ENCODE data around the gene TFIP11.

The TFIP11 gene

DNA sequence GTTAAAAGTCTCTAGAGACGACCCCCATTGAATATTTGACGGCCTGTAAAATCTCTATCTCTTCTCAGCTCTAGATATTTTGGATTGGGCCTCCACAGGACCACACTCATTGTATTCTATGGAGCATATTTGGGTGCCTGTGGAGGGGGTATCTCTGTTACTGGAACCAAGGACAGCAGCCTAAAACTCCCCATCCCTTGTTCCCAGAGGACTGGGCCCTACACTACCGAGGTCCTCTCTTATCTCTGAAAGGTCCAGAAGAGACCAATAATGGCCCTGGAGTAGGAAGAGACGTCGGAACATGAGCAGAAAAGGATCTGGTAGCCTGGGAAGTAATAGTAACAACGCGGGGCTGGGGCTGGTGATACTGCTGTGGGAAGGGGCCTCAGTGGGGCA lies 29.2 kb downstream of the TFIP11 start:
- Histone ChIP-seq H3K4me3 (peak overlapping the region; percentile 90), H3K36me3 (peaks cover 4% of the 10 kb centered on the region), H3K27me3 (no peaks in the 10 kb centered on the region), H4K20me1 (no peaks in the 10 kb centered on the region), H3K4me2 (peak overlapping the region; percentile 94), H3K27ac (peak overlapping the region; percentile 98), H3K9me3 (no peaks in the 10 kb centered on the region), H3K4me1 (peaks cover 44% of the 10 kb centered on the region), H3K9ac (peak overlapping the region; percentile 100)
- no peak for TF ChIP-seq Cebpa-rat (IDR thresholded peaks at IDR 0.05)

- Histone ChIP-seq H3K4me3 (peak overlapping the region; percentile 90), H3K9me3 (no peaks in the 10 kb centered on the region), H3K27ac (peak overlapping the region; percentile 98), H3K36me3 (peaks cover 13% of the 10 kb centered on the region), H3K27me3 (no peaks in the 10 kb centered on the region), H3K4me2 (peak overlapping the region; percentile 94), H3K9ac (peak overlapping the region; percentile 100), H3K4me1 (peaks cover 36% of the 10 kb centered on the region), H4K20me1 (no peaks in the 10 kb centered on the region)
- no peak for TF ChIP-seq Cebpa-rat (IDR thresholded peaks at IDR 0.05)
These were observed 30.1 kb downstream of the TFIP11 start for GRCh38 chr22:26482161-26482560.

DNA sequence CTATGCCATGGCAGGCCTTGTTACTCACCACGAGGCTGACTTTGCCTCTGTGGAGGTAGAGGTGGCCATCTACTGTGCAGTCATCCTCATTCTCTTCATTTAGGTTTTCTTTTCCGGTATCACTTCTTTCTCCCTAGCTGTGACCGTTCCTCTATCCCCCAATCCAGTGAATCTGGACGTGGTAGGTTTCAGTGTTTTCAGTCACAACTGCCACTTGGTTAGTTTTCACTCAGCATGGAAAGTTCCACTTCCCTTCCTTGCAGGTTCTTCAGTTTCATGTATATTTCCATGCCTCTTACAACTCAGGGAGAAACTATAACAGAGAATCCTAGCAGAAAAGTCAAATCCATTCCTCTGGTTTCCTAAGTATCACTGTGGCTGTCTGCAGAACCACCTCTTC lies 30.6 kb downstream of the TFIP11 start:
- Histone ChIP-seq H3K9ac (peak overlapping the region; percentile 100), H3K4me1 (peaks cover 31% of the 10 kb centered on the region), H3K9me3 (no peaks in the 10 kb centered on the region), H4K20me1 (no peaks in the 10 kb centered on the region), H3K4me3 (peak overlapping the region; percentile 90), H3K27me3 (no peaks in the 10 kb centered on the region), H3K4me2 (peak overlapping the region; percentile 94), H3K27ac (peak overlapping the region; percentile 98), H3K36me3 (peaks cover 17% of the 10 kb centered on the region)
- no peak for TF ChIP-seq Cebpa-rat (IDR thresholded peaks at IDR 0.05)

GRCh38 chr22:26481112-26481693 lies 31.1 kb downstream of the TFIP11 start:
- Histone ChIP-seq H3K27ac (peak overlapping the region; percentile 98), H3K4me1 (peaks cover 26% of the 10 kb centered on the region), H4K20me1 (no peaks in the 10 kb centered on the region), H3K9me3 (no peaks in the 10 kb centered on the region), H3K36me3 (peaks cover 22% of the 10 kb centered on the region), H3K4me2 (peak overlapping the region; percentile 94), H3K9ac (peak overlapping the region; percentile 100), H3K27me3 (no peaks in the 10 kb centered on the region), H3K4me3 (peak overlapping the region; percentile 90)
- TF ChIP-seq Cebpa-rat (IDR thresholded peaks at IDR 0.05), result no peak

DNA sequence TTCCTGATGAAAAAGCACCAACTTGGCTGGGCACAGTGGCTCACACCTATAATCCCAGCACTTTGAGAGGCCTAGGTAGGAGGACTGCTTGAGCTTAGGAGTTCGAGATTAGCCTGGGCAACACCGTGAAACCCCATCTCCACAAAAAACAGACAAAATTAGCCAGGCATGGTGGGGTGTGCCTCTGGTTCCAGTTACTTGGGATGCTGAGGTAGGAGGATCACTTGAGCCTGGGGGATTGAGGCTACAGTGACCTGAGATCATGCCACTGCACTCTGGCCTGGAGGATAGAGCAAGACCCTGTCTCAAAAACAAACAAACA lies 31.7 kb downstream of the TFIP11 start:
- peak overlapping the region; percentile 94 for H3K4me2 ChIP-seq

DNA sequence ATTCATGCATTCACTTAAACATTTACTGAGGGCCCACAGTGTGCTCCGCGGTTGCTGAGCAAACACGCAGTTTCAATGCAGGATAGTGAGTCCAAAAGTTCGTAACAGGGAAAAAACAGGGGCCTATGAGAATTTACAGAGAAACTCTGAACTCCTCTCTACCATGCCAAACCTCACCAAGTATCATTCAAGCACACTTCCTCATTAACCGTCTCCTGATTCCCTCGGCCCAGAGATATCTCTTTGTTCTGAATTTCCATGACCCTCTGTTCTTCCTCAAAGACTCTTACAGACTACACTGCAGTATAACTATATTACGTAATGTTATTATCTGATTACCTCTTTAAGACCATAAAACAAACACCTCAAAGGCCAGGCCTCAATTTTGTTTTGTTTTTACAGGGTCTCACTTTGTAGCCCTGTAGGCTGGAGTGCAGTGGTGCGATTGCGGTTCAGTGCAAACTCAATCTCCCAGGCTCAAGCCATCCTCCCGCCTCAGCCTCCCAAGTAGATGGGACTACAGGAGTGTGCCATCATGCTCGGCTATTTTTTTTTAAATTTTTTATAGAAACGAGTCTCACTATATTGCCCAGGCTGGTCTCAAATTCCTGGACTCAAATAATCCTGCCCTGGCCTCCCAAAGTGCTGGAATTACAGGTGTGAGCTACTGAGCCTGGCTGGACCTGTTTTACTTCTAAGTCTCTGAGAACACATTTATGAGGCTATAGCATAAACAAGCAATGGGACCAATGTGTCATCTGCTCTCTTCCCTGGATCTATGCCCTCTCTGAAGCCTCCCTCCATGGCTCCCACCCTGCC lies 32.3 kb downstream of the TFIP11 start:
- Histone ChIP-seq H3K4me3 (peak overlapping the region; percentile 90), H3K4me1 (peaks cover 14% of the 10 kb centered on the region), H3K27me3 (no peaks in the 10 kb centered on the region), H3K36me3 (peaks cover 34% of the 10 kb centered on the region), H4K20me1 (peaks cover 2% of the 10 kb centered on the region; the same call in 1 of the 2 replicates), H3K27ac (peak overlapping the region; percentile 98), H3K9me3 (no peaks in the 10 kb centered on the region), H3K9ac (peak overlapping the region; percentile 100), H3K4me2 (peak overlapping the region; percentile 94)
- TF ChIP-seq Cebpa-rat (IDR thresholded peaks at IDR 0.05), result peak; percentile 54; the same call in 1 of the 2 replicates

More for the DNA sequence above, 31.7 kb downstream of the TFIP11 start:
- peak overlapping the region; percentile 100 for H3K9ac ChIP-seq
- peak overlapping the region; percentile 90 for H3K4me3 ChIP-seq
- TF ChIP-seq Cebpa-rat (IDR thresholded peaks at IDR 0.05), result no peak
- H3K4me1 ChIP-seq, result peaks cover 20% of the 10 kb centered on the region
- H3K27me3 ChIP-seq, result no peaks in the 10 kb centered on the region
- H3K9me3 ChIP-seq, result no peaks in the 10 kb centered on the region
- H3K27ac ChIP-seq, result peak overlapping the region; percentile 98
- no peaks in the 10 kb centered on the region for H4K20me1 ChIP-seq
- H3K36me3 ChIP-seq, result peaks cover 29% of the 10 kb centered on the region

DNA sequence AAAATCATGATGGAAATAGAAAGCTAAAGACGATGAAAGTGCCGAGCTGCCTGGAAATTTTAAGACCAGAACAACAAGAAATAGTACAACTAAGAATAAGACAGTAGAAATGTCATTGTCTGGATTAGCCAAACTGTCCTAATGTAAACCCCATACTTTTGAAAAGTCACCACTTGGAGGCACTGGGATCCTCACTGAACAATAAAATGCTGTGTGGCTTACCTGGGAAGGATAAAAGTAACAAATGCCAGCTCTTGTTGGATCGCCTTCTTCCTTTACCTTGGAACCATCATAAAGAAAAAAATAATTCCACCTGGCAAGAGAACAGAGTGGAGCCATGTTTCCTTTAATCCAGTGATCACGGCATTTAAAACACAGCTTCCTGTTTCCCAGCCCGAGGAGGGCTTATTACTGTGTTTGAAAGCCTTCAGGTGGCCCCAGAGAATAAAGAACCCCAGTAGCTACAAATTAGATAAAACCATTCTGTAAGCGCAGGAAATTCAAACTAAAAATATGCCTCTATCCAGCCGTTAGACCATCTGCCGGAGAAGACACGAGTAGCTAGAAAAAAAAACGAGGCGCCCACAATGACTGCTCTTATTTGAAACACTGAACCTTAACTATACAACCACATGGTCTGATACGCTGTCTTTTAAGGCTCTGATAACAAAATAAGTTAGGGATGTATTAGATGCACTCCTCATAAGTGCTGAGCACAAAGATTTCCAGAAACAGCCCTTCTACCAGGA lies 33.1 kb downstream of the TFIP11 start:
- Histone ChIP-seq H3K9me3 (no peaks in the 10 kb centered on the region), H3K27ac (peak overlapping the region; percentile 98), H3K36me3 (peaks cover 42% of the 10 kb centered on the region), H4K20me1 (peaks cover 10% of the 10 kb centered on the region), H3K27me3 (no peaks in the 10 kb centered on the region), H3K4me1 (peaks cover 9% of the 10 kb centered on the region), H3K9ac (peak overlapping the region; percentile 100), H3K4me3 (peak overlapping the region; percentile 90), H3K4me2 (peak overlapping the region; percentile 94)
- TF ChIP-seq Cebpa-rat (IDR thresholded peaks at IDR 0.05), result no peak

- H3K4me2 ChIP-seq, result peak overlapping the region; percentile 94
- no peak for TF ChIP-seq Cebpa-rat (IDR thresholded peaks at IDR 0.05)
- peaks cover 22% of the 10 kb centered on the region for H3K4me1 ChIP-seq
These were observed 34.9 kb downstream of the TFIP11 start for GRCh38 chr22:26477341-26477731.

DNA sequence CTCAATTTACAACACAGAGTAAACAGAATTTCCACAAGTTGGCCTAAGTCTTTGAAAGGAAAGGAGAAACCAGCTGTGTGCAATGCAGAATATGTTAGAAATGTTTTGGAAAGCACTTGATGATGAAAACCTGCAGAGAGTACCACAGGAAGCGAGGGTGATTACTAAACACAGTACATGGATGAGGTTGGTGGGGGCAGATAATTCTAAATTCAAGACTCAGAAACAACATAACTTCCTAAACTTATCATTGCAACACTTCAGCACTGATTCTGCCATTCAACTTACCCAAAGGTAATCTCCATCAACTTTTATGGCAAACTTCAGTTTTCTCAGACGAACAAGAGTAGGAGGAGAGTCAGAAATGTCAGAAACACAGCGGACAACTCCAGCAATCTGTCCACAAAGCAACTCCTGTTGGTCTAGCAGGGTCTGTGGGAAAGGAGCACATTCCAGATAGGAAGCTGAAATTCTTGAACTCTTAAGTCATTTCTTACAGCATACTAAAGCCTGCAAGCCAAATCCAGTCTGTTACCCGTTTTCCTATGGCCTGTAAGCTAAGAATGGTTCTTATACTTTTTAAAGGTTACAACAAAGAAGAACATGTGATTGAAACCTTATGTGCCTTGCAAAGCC lies 35.5 kb downstream of the TFIP11 start:
- H3K4me1 ChIP-seq, result peaks cover 26% of the 10 kb centered on the region

More at GRCh38 chr22:26477341-26477731, 34.9 kb downstream of the TFIP11 start:
- Histone ChIP-seq H3K9ac (peak overlapping the region; percentile 100), H3K36me3 (peaks cover 61% of the 10 kb centered on the region), H3K27me3 (no peaks in the 10 kb centered on the region), H4K20me1 (peaks cover 28% of the 10 kb centered on the region), H3K27ac (peak overlapping the region; percentile 98), H3K4me3 (peak overlapping the region; percentile 90), H3K9me3 (no peaks in the 10 kb centered on the region)

More for the DNA sequence above, 35.5 kb downstream of the TFIP11 start:
- H3K27ac ChIP-seq, result peak overlapping the region; percentile 98
- peak overlapping the region; percentile 100 for H3K9ac ChIP-seq
- H4K20me1 ChIP-seq, result peaks cover 34% of the 10 kb centered on the region
- peak overlapping the region; percentile 94 for H3K4me2 ChIP-seq
- peak overlapping the region; percentile 90 for H3K4me3 ChIP-seq
- H3K27me3 ChIP-seq, result no peaks in the 10 kb centered on the region
- no peak for TF ChIP-seq Cebpa-rat (IDR thresholded peaks at IDR 0.05)
- no peaks in the 10 kb centered on the region for H3K9me3 ChIP-seq
- H3K36me3 ChIP-seq, result peaks cover 66% of the 10 kb centered on the region
